ENCODE data around the gene LPIN2. TPM values are rescaled to one million over a fixed set of nuclear protein-coding genes. Genes with fewer than 3 reads are reported as not detected.

LPIN2 gene
- total and polyA plus RNA-seq, 2 of the 13 experiments (the other 11 are each of a cell fraction or from before 2014, with no cell fraction given): 46.0 to 119 TPM

DNA sequence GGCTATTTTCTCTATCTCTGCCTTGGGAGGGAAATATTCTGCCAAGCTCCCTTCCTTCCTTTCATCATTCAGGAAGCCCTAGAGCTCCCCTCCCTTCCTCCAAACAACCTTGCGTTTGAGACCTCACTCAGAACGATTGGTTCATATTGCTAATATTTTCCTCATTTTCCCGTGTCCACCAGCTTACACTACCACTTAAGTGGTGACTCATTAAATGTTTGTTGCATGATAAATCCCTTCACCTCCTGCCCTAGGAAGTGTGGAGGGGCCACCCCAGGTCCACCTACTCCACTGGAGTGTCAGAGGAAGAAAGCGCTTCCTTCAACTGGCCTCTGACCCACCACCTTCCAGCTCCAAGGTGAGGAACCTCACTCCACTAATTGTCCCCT is 2.3 kb upstream of the LPIN2 start (continued):
- TF ChIP-seq ZNF136 (CRISPR knock-in tag; IDR thresholded peaks at IDR 0.05; ENCODE audit: low read depth): no peak
- TF ChIP-seq, protein P1, sequence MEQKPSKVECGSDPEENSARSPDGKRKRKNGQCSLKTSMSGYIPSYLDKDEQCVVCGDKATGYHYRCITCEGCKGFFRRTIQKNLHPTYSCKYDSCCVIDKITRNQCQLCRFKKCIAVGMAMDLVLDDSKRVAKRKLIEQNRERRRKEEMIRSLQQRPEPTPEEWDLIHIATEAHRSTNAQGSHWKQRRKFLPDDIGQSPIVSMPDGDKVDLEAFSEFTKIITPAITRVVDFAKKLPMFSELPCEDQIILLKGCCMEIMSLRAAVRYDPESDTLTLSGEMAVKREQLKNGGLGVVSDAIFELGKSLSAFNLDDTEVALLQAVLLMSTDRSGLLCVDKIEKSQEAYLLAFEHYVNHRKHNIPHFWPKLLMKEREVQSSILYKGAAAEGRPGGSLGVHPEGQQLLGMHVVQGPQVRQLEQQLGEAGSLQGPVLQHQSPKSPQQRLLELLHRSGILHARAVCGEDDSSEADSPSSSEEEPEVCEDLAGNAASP (CRISPR knock-in tag; IDR thresholded peaks at IDR 0.05; ENCODE audit: borderline replicate concordance): peak; percentile 58; the same call in 1 of the 2 replicates
- no peak for TF ChIP-seq ZNF619 (CRISPR knock-in tag; IDR thresholded peaks at IDR 0.05)
- TF ChIP-seq, protein P2, sequence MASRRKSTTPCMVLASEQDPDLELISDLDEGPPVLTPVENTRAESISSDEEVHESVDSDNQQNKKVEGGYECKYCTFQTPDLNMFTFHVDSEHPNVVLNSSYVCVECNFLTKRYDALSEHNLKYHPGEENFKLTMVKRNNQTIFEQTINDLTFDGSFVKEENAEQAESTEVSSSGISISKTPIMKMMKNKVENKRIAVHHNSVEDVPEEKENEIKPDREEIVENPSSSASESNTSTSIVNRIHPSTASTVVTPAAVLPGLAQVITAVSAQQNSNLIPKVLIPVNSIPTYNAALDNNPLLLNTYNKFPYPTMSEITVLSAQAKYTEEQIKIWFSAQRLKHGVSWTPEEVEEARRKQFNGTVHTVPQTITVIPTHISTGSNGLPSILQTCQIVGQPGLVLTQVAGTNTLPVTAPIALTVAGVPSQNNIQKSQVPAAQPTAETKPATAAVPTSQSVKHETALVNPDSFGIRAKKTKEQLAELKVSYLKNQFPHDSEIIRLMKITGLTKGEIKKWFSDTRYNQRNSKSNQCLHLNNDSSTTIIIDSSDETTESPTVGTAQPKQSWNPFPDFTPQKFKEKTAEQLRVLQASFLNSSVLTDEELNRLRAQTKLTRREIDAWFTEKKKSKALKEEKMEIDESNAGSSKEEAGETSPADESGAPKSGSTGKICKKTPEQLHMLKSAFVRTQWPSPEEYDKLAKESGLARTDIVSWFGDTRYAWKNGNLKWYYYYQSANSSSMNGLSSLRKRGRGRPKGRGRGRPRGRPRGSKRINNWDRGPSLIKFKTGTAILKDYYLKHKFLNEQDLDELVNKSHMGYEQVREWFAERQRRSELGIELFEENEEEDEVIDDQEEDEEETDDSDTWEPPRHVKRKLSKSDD (CRISPR knock-in tag; IDR thresholded peaks at IDR 0.05; ENCODE audit: low read depth): no peak
- TF ChIP-seq, protein P3, sequence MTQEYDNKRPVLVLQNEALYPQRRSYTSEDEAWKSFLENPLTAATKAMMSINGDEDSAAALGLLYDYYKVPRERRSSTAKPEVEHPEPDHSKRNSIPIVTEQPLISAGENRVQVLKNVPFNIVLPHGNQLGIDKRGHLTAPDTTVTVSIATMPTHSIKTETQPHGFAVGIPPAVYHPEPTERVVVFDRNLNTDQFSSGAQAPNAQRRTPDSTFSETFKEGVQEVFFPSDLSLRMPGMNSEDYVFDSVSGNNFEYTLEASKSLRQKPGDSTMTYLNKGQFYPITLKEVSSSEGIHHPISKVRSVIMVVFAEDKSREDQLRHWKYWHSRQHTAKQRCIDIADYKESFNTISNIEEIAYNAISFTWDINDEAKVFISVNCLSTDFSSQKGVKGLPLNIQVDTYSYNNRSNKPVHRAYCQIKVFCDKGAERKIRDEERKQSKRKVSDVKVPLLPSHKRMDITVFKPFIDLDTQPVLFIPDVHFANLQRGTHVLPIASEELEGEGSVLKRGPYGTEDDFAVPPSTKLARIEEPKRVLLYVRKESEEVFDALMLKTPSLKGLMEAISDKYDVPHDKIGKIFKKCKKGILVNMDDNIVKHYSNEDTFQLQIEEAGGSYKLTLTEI (CRISPR knock-in tag; conservative IDR thresholded peaks at IDR 0.05): no peak
- TF ChIP-seq, protein P4, sequence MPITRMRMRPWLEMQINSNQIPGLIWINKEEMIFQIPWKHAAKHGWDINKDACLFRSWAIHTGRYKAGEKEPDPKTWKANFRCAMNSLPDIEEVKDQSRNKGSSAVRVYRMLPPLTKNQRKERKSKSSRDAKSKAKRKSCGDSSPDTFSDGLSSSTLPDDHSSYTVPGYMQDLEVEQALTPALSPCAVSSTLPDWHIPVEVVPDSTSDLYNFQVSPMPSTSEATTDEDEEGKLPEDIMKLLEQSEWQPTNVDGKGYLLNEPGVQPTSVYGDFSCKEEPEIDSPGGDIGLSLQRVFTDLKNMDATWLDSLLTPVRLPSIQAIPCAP (CRISPR knock-in tag; IDR thresholded peaks at IDR 0.05; ENCODE audit: low read depth): no peak
- no peak for TF ChIP-seq MATR3 (CRISPR knock-in tag; IDR thresholded peaks at IDR 0.05)
- TF ChIP-seq ETV5 (CRISPR knock-in tag; IDR thresholded peaks at IDR 0.05; ENCODE audit: borderline replicate concordance): peak; percentile 67; the same call in 1 of the 2 replicates
- TF ChIP-seq MAF1 (CRISPR knock-in tag; IDR thresholded peaks at IDR 0.05; ENCODE audit: borderline replicate concordance): no peak
- TF ChIP-seq, protein P5, sequence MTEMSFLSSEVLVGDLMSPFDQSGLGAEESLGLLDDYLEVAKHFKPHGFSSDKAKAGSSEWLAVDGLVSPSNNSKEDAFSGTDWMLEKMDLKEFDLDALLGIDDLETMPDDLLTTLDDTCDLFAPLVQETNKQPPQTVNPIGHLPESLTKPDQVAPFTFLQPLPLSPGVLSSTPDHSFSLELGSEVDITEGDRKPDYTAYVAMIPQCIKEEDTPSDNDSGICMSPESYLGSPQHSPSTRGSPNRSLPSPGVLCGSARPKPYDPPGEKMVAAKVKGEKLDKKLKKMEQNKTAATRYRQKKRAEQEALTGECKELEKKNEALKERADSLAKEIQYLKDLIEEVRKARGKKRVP (CRISPR knock-in tag; IDR thresholded peaks at IDR 0.05): peak in 1 of 2 experiments; percentile 84; a peak in 2 of 4 replicates
- TF ChIP-seq SRY (CRISPR knock-in tag; IDR thresholded peaks at IDR 0.05): no peak
- TF ChIP-seq, protein P6, sequence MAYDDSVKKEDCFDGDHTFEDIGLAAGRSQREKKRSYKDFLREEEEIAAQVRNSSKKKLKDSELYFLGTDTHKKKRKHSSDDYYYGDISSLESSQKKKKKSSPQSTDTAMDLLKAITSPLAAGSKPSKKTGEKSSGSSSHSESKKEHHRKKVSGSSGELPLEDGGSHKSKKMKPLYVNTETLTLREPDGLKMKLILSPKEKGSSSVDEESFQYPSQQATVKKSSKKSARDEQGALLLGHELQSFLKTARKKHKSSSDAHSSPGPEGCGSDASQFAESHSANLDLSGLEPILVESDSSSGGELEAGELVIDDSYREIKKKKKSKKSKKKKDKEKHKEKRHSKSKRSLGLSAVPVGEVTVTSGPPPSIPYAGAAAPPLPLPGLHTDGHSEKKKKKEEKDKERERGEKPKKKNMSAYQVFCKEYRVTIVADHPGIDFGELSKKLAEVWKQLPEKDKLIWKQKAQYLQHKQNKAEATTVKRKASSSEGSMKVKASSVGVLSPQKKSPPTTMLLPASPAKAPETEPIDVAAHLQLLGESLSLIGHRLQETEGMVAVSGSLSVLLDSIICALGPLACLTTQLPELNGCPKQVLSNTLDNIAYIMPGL (CRISPR knock-in tag; IDR thresholded peaks at IDR 0.05; ENCODE audit: borderline replicate concordance in 1 of 2, low read depth in 1 of 2): no peak
- TF ChIP-seq HMG20A (CRISPR knock-in tag; IDR thresholded peaks at IDR 0.05; ENCODE audit: borderline replicate concordance): peak; percentile 51; the same call in 1 of the 2 replicates
- TF ChIP-seq, protein P7, sequence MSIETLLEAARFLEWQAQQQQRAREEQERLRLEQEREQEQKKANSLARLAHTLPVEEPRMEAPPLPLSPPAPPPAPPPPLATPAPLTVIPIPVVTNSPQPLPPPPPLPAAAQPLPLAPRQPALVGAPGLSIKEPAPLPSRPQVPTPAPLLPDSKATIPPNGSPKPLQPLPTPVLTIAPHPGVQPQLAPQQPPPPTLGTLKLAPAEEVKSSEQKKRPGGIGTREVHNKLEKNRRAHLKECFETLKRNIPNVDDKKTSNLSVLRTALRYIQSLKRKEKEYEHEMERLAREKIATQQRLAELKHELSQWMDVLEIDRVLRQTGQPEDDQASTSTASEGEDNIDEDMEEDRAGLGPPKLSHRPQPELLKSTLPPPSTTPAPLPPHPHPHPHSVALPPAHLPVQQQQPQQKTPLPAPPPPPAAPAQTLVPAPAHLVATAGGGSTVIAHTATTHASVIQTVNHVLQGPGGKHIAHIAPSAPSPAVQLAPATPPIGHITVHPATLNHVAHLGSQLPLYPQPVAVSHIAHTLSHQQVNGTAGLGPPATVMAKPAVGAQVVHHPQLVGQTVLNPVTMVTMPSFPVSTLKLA (IDR thresholded peaks at IDR 0.05): no peak

Data from HepG2 (cell line).